ENCODE results near the gene ADAM19.

GRCh38 chr5:157608972-157609565 is 33.5 kb upstream of the ADAM19 start:
- no peak for TF ChIP-seq POLR2A (IDR thresholded peaks at IDR 0.05)
- TF ChIP-seq CTCF (IDR thresholded peaks at IDR 0.05), result no peak
